NCI-H1092 (cell line): ENCODE measurements around the gene RAB11FIP4.

Experiments used
- DNase-seq: peaks from one replicate; lab custom pipeline; 2025; lab: John Stamatoyannopoulos, UW

The RAB11FIP4 gene

DNA sequence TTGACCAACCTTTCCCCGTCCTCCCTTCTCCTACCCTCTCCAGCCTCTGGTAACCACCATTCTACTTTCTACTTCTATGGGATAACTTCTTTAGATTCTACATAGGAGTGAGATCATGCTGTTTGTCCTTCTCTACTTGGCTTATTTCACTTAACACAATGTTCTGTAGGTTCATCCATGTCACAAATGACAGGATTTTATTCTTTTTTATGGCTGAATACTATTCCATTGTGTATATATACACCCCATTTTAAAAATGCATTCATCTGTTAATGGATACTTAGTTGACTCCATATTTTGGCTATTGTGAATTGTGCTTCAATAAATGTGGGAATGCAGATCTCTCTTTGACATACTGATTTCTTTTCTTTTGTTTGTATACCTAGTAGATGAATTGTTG, 115.0 kb downstream of the RAB11FIP4 start:
- DNase-seq: no peak

DNA sequence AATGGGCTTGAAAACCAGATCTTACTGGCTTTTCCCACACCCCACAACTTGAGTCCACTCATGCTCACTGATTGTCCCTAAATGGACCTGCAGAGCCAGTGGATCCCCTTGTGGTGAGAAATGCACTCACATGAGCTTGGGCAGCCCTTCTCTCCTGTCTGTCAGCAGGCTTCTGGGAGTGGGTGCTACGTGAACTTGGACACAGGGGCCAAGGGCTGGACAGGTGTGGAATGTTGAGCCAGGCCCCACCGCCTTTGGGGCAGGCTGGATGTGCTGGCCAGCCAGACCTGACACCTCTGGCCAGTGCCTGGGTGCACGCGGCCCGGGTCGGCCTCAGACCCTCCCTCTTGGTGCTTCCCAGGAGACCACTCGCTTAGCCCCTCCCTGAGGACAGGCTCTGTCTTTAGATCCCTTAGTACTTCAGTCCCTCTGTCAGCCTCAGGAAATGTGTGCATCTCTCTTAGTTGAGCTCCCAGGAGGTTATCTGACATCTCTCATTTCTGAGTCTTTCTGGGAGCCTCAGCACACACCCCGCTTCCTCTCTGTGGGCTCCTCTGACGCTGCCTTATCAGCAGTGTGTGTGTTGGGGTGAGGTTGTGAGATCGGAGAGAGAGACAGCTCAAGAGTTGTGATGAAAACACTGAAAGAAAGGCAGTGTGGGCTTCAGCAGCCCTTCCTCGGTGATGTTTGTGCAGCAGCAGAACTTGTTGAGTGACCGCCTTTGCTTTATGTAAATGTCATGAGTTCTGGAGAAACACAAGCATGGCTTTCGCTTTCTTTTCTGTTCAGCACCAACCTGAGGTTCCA, 117.0 kb downstream of the RAB11FIP4 start:
- no peak for DNase-seq

DNA sequence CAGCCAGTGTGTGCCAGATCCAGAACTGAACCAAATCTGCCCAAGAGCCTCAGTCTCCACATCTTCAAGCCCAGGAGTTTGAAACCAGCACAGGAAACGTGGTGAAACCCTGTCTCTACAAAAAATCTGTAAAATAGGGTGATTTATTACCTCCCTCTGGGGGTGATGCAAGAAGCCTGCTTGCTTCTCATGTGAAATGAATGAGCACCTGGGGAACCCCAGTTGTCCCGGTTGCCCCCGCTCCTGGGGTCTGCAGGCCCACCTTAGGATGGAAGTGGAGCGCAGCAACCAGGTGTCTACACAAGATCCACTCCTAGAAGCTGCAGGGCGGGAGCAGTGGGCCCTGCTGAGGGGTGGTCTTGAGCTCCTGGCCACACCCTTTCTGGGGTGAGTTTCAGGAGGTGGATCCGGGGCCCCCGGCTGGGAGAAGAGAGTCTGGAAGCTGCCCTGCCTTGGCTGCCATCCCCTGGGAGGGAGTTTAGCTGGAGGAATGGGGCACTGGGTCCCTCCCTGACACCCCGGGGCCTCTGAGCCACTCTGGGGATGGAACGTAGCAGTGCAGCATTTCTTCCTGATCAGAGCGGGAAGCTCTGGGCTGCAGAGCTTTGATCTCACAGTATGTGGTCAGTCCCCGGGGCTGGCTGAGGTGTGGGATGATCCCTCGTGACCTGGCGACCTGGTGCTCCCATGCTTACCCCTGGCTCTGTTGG, 117.8 kb downstream of the RAB11FIP4 start:
- DNase-seq: no peak

DNA sequence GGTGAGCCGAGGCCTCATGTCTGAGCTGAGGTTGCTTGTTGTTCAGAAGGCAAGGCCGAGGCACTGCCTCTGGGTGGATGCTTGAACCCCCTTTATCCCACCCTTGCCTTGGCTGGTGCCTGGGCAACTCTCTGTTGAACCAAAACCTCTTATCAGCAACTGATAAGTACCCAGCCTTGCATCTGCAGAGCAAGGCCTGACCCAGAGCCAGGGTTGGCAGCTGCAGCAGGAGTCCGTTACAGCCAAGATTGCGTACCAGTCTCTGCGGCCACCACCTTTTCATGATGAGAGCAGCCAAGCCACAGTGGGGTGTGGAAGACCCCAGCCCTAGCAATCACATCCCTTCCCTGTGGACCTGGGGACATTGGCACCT, 118.3 kb downstream of the RAB11FIP4 start:
- DNase-seq: no peak

DNA sequence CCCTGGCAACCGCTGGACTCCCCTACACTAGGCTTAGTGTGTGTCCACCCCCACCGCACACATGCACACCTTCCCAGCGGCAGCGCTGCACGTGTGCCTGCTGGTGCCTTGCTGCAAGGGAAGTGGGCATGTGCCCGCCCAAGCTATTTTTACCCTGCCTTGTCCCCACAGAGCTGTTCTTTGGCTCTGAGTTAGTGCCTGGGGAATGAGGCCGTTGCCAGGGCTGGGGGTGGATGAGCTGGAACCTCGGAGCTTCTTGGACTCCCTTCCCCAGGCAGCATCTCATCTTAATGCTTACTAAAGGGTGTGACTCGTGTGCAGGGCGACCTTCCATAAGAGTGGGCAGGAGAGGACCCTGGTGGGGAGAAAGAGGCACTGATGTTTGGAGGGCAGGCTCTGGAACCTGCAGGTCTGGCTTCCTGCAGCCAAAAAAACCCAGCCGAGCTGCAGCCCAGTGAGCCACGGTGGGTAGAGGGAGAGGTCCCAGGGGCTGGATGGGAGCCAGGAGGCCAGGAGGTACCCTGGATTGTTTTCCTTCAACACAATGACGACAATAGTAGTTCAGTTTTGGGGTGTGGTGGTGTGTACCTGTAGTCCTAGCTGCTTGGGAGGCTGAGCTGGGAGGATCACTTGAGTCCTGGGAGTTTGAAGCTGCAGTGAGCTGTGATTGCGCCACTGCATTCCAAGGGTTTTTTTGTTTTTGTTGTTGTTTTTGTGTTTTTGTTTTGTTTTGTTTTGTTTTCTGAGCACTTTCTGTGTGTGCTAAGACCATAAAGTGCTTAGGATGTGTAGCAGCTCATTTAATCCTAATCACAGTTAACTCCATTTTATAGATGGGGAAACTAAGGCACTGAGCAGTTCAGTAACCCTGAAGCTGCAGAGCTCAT, 119.1 kb downstream of the RAB11FIP4 start:
- DNase-seq: no peak

DNA sequence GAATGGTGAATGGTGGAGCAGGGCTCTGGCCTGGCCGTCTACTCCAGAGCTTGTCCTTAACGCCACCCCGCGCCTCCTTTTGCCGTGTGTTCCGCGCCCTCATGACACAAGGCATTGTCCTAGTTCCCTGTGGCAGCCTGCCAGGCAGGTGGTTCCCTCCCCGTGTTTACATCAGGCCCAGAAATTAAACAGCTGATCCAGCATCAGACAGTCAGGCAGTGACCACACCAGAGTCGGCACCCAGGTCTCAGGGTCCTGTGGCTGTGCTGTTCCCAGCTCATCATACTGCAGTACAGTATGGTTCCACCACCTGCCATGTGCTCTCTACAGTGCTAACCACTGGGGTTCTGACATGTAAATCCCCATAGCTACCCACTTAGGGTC, 119.7 kb downstream of the RAB11FIP4 start:
- DNase-seq: peak; percentile 50

DNA sequence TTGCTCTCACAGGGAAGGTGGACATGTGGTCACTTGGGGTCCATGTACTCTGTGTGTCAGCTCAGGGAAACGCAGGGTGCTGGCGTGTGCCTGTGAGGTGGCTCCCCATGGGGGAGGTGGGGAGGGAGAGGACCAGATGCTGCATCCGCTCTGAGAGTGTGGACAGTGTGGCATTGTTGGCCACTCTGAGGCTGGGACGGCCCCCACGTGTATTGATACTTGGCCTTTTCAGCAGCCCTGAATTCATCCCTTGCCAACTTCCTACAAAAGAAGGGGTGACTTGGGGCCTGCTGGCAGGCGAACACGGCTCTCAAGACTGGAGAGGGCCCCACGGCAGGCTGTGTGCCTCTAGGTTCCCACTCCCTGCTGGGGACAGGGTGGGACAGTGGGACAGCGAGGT, 120.1 kb downstream of the RAB11FIP4 start:
- no peak for DNase-seq

DNA sequence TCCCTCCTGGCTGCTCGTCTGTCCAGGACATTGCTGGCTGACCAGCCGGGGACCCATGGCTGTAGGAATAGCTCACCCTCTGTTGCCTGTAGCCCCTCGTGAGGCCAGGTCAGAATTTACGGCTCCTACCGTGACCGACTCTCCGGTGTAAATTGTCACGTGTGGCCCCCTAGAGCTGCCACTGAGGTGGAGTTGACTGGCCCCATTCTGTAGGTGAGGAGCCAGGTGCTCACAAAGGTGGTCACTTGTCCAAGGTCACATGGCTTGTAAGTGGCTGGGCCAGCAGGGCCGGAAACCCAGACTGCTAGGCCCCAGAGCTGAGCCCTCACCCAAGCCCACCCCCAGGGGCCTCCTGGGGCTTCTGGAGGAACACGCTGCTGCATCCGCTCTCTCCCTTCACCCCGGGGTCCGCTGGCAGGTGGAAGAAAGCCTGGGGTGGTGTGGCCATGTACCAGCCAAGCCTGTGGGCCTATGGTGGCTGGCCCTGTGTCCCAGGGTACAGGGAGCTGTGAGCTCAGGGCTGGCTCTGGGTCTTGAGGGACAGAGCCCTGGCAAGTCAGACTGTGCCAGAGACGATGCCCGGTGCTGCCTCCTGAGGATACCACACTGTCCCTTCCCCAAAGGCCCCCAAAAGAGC, 120.7 kb downstream of the RAB11FIP4 start:
- no peak for DNase-seq

DNA sequence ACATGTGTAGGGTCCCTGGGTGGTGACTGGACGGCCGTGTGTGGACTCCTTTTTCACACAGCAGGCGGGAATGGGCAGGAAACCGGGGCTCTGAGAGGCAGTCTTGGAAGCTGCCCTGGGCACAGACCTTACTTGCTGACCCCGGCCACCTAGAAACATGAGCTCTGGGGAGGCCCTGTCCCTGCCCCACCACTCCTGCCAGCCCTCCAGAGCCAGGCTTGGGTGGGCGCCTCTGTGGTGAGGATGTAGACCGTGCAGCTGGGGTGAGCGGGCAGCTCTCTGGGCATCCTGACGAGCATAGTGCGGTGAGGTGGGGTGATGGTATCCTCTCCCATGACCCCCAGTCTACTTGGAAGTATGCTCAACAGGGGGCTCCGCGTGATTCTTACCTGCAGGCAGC, 121.3 kb downstream of the RAB11FIP4 start:
- no peak for DNase-seq

DNA sequence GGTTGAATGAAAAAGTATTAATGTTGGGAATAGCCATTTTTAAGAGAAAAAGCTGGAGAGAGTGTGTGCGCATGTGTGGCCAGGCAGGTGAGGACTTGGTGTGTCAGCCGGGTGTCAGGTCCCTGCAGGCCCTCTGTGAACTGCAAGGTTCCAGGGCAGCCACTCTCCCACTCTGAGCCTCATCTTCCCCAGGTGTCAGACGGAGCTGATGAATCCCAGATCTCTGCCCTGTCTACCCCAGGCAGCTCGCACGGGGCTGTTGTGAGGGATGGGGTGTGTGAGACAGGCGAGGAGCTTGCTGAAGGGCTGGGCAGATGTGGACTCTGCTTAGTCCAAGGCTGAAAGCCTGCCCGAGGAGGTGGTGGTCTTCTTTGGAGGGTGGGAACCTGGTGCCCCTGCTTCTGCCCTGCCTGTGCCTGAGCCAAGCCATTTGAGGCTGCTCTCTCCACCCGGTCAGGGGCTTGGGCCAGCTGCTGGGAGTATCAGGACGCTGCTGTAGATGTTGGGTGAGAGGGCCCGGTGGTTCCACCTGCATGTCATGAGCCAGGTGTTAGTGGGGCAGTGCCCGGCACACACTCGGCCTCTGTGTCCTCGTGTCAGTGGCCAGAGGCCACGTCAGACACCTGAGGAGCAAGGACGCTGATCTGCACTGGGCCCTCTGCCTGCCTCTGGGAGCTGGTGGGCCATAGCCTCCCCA, 122.4 kb downstream of the RAB11FIP4 start:
- DNase-seq: no peak

DNA sequence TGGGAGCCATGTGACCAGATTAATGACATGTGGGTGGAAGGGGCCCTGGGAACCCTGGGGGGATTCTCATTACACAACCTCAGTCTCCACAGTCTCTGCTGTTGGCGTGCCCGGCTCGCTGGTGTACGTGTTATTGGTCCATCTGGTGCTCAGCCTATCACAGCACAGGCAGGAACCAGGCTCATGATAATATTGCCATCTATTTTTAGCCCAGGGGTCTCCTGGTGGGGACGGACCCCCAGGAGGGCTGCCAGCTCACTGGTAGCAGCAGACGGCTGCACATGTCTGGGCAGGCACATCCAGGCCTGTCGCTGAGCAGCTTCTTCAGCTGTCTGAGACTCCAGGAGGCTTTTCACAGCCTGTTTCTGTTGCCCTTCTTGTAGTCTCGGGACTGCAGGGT, 123.8 kb downstream of the RAB11FIP4 start:
- no peak for DNase-seq

DNA sequence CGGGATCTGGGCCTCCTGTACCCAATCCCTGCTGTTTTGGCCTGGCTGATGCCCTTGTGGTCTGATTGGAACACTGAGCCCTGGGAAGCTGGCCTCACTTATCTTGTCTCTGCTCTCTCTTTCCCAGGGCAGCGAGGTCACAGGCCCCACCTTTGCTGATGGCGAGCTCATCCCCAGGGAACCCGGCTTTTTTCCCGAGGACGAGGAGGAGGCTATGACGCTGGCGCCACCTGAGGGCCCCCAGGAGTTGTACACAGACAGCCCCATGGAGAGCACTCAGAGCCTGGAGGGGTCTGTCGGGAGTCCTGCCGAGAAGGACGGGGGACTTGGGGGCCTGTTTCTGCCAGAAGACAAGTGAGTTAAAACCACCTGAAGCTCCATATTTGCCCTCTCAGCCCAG, 126.0 kb downstream of the RAB11FIP4 start:
- DNase-seq: peak; percentile 13

DNA sequence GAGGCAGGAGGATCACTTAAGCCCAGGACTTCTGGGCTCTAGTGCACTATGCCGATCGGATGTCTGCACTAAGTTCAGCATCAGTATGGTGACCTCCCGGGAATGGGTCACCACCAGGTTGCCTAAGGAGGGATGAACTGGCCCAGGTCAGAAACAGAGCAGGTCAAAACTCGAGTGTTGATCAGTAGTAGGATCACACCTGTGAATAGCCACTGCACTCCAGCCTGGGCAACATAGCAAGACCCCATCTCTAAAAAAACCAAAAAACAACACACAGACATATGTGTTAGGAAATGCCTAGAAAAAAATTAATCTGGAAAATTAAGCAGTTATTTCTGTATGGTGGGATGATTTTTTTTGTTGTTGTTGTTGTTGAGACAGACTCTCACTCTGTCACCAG, 127.0 kb downstream of the RAB11FIP4 start:
- DNase-seq: no peak

DNA sequence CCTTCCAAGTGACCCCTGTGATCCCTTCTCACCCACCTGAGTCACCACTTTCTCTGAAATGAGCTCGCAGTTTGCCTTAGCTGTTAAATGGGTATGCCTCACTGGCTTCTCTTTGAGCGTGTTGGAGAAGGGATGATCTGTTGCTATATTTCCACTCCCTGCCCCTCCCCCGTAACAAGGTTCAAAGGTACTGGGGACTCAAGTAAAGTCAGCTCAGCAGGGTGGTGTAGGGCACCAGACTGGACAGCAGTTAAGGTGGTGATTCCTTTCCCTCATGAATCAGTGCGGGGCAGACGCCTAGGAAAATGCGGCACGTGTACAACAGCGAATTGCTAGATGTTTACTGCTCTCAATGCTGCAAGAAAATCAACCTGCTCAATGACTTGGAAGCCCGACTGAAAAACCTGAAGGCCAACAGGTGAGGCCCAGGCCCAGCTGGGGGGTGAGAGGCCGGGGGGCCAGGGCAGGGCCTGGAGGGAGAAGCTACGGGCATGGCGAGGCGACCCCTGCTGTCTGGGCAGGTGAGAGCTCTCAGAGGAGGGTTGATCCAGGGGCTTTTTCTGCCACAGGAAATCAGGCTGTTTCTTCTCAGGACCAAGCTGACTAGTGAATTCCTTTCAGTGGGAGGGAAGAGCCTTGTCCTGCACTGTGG, 130.3 kb downstream of the RAB11FIP4 start:
- no peak for DNase-seq

DNA sequence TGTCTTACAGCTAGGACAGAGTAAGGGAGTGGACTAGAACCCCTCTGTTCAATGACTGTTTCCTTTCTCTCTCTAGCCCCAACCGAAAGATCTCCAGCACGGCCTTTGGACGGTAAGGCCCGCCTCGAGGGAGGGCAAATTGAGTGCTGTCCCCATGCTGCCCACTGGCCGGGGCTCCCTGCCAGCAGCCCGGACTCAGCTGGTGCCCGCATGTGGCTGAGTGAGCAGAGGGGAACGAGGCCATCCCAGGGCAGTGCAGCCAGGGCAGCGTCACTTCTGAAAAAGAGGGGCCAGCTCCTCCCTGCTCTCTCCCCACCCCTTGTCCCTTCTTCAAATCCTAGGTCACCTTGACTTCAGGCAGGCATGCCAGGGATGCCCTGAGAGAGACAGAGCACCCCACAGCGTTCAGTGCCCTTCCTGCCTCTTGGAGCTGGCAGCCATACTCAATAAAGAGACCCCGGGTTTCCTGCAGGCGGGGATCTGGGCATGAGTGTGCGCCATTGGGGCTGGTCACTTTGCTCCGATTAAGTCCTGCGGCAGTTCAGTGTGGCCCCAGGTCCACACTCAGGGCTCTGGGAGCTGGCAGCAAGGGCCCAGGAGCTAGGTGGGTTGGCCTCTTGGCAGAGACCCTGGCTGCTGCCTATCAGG, 130.9 kb downstream of the RAB11FIP4 start:
- DNase-seq: no peak

DNA sequence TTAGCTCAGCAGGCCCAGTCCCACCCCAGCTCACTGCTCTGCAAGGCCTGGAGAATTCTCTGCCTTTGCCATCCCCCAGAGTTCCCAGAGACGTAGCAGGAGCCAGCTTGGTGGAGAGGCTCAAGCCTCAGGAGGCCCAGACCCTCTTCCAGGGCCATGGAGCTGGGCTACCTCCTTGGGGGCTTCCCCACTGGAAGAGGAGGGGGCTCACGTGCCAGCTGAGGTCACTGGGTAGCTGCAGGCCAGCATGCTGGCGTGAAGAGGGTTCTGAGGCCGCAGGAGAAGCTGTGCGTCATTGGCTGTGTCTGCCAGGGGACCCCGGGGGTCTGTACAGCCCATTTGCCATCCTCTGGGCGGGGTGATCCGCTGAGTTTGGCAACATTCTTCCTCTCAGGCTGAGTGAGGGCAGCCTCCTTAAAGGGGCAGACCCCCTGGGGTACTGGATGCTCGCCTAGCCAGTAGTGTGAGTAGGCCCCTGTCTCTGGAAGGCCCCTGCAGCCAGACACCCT, 131.6 kb downstream of the RAB11FIP4 start:
- no peak for DNase-seq

DNA sequence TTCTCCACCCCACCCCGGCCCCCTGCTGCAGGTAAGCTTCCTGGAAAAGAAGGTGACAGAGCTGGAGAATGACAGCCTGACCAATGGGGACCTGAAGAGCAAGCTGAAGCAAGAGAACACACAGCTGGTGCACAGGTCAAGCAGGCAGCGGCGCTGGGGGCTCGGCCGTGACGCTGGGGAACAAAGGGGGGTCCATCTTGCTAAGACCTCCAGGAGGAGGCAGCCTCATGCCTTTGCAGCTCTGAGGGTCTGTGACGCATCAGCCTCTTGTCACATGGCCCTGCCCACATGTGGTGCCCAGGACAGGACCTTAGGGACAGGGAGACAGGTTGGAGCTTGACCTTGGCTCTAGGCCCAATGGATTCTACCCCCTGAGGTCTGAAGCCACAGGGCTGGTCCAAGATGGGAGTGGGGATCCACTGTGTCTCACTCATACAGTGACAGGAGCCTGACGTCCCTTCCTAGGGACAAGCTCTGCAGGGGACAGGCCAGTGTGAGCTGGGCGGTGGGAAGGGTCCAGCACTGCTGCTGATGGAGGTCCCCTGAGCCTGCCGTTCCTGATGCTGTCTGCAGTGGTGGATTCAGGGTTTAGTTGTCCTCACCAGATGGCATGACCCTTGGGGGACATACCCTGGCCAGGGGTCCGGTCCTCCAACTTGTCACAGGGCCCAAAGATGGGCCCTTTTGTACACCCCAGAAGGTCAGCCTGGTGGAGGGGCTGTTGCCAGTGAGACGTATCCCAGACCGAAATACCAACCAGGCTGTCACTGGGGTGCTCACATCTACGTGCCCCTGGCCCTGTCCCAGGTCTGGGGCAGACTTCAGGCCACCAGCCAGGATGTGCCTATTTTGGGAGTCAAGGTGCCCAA, 132.6 kb downstream of the RAB11FIP4 start:
- no peak for DNase-seq

DNA sequence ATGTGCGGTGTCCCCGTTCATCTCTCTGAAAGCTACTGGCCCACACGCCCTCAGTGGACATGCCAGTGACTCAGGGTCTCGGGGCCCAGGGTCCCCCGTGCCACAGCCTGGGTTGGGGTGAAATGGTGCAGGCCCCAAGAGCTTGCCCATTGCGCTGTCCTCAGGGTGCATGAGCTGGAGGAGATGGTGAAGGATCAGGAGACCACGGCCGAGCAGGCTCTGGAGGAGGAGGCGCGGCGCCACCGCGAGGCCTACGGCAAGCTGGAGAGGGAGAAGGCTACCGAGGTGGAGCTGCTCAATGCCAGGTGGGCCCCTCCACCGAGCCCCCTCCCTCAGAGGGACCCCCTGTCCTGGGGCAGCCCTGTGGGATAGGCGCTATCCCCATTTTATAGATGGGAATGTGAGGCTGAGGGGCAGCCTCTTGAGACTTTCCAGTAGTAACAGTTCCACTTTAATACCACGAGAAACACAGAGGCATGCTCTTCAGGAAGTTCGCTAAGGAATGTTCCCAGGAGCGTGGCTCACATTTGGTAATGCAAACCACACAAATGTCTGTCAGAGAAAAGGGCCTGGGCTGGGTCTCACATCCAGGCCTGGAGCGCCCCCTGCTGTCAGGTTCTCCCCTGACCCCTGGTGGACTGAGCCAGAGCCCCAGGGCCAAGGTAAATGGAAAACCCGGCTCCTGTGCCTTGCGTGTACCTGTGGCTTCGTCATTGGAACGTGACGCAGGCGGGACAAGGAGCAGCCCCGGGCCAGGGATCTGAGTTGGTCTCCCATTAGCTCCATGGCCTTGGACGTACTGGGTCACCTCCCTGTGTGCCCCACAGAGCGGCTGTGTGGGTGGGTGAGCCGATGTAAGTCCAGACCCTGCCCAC, 133.7 kb downstream of the RAB11FIP4 start:
- DNase-seq: peak; percentile 48
